GM12878 (cell line): ENCODE results near the gene FANCB. TPM values are rescaled to one million over a fixed set of nuclear protein-coding genes. Genes with fewer than 3 reads are reported as not detected.

ENCODE experiments used
- ATAC-seq: fragments of 200-7000 bp; cut with Tn5 transposase; 3 replicates; pipeline ENCODE4 v1.9.1; 2020; ENCODE audit warnings: mild to moderate bottlenecking, moderate library complexity
- BruUV-seq: library from RNA; stranded (reverse); fragments of 400-500 nt; replicated peaks from 2 replicates; lab custom pipeline; 2021; lab: Mats Ljungman, UMichigan
- CTCF ChIA-PET: fragments of 300-600 bp; sonication (Branson Sonifier 250); formaldehyde crosslinking; extraction: SDS; loops from one replicate; lab custom pipeline; 2021; ENCODE audit warnings: inconsistent platforms; lab: Yijun Ruan, JAX
- POLR2A ChIA-PET: fragments of 350-600 bp; formaldehyde crosslinking; extraction: SDS; loops from one replicate; lab custom pipeline; 2021; ENCODE audit warnings: inconsistent platforms; lab: Charles Lee
- RAD21 ChIA-PET: fragments of 300-600 bp; sonication (Branson Sonifier 250); formaldehyde crosslinking; loops from one replicate; lab custom pipeline; 2023; ENCODE audit warnings: antibody characterized with exemption; ENCODE audit not compliant: unreplicated experiment; lab: Charles Lee
- SMC1A ChIA-PET: fragments of 300-600 bp; sonication (Branson Sonifier 250); formaldehyde crosslinking; loops from one replicate; lab custom pipeline; 2023; ENCODE audit not compliant: unreplicated experiment, uncharacterized antibody; lab: Charles Lee
- DNase-seq: peaks from one replicate; pipeline ENCODE4 v3.0.0-alpha.2; 2011; ENCODE audit warnings: low read depth, low spot score
- FAIRE-seq: peaks from 3 replicates; lab custom pipeline; 2011; peaks lifted over from hg19 to GRCh38; lab: Jason Lieb, UNC
- H2AFZ ChIP-seq: 2 replicates; pipeline ENCODE4 v1.6.0; 2011; ENCODE audit warnings: low read depth, low read length, control low read depth; ENCODE audit not compliant: control insufficient read depth
- H3K27ac ChIP-seq: 2 replicates; pipeline ENCODE4 v1.5.1; 2011; ENCODE audit warnings: control low read depth; ENCODE audit not compliant: control insufficient read depth, insufficient read depth
- H3K27me3 ChIP-seq, 2 experiments: replicated peaks in 1 of 2; 2 replicates each; pipeline versions ENCODE4 v1.6.0 to v1.6.1; 2011; ENCODE audit warnings: low read length in 1 of 2; ENCODE audit not compliant: control insufficient read depth in 2 of 2, insufficient read depth in 2 of 2
- H3K36me3 ChIP-seq, 2 experiments: 2 replicates each; pipeline ENCODE4 v1.5.1; 2011; ENCODE audit warnings: low read length in 1 of 2; ENCODE audit not compliant: control insufficient read depth in 2 of 2, insufficient read depth in 2 of 2
- H3K4me1 ChIP-seq: 2 replicates; pipeline ENCODE4 v1.6.1; 2011; ENCODE audit warnings: mild to moderate bottlenecking, low read length, moderate library complexity, mixed read lengths; ENCODE audit not compliant: control insufficient read depth, insufficient read depth
- H3K4me2 ChIP-seq: 2 replicates; pipeline ENCODE4 v1.6.0; 2011; ENCODE audit warnings: control low read depth; ENCODE audit not compliant: control insufficient read depth, insufficient read depth
- H3K4me3 ChIP-seq: fragments of 200-600 bp; sonication (generic); 2 replicates; pipeline ENCODE4 v1.5.1; 2016
- H3K79me2 ChIP-seq: 2 replicates; pipeline ENCODE4 v1.6.0; 2011; ENCODE audit warnings: low read length; ENCODE audit not compliant: control insufficient read depth, insufficient read depth
- H3K9ac ChIP-seq: 2 replicates; pipeline ENCODE4 v1.8.0; 2011; ENCODE audit warnings: low read length, control low read depth, mixed read lengths; ENCODE audit not compliant: control insufficient read depth, insufficient read depth
- H3K9me3 ChIP-seq: replicated peaks from 3 replicates; pipeline ENCODE4 v1.5.1; 2011; ENCODE audit warnings: mild to moderate bottlenecking, low read length; ENCODE audit not compliant: control insufficient read depth, insufficient read depth
- H4K20me1 ChIP-seq: 2 replicates; pipeline ENCODE4 v1.6.0; 2011; ENCODE audit not compliant: control insufficient read depth, insufficient read depth
- CREM ChIP-seq: IDR thresholded peaks from 2 replicates; pipeline ENCODE4 v1.6.1; 2014; ENCODE audit warnings: antibody characterized with exemption, low read depth
- EP300 ChIP-seq, 2 experiments: fragments of 150-350 bp in 1 of 2; IDR thresholded peaks; 2 replicates each; pipeline ENCODE4 v1.6.1; 2011 to 2012; ENCODE audit warnings: low read depth in 2 of 2, low read length in 2 of 2, borderline replicate concordance in 1 of 2, improper control_type of control experiment in 1 of 2, inconsistent platforms in 1 of 2; ENCODE audit not compliant: control insufficient read depth in 1 of 2
- MEF2A ChIP-seq: IDR thresholded peaks from 2 replicates; pipeline ENCODE4 v1.6.1; 2011; ENCODE audit warnings: low read depth, mild to moderate bottlenecking, low read length, moderate library complexity; ENCODE audit not compliant: insufficient read depth
- MTA3 ChIP-seq: IDR thresholded peaks from 2 replicates; pipeline ENCODE4 v1.6.1; 2012; ENCODE audit warnings: low read length, inconsistent platforms, borderline replicate concordance
- PML ChIP-seq: IDR thresholded peaks from 2 replicates; pipeline ENCODE4 v1.6.1; 2012; ENCODE audit warnings: low read length, inconsistent platforms
- SP1 ChIP-seq: IDR thresholded peaks from one replicate; pipeline ENCODE4 v1.6.1; 2011; ENCODE audit warnings: low read depth, low read length
- whole genome bisulfite sequencing: methylation state at CpG from one replicate; pipeline ENCODE4 v1.1.6; 2016; ENCODE audit warnings: low lambda C conversion rate; ENCODE audit not compliant: insufficient replicate concordance, insufficient coverage; ENCODE audit errors: missing lambda C conversion rate; 5-methylcytosine and 5-hydroxymethylcytosine counted together
- in situ Hi-C: fragments of 300-500 bp; cut with MboI; formaldehyde crosslinking; loops from 9 replicates; pipeline ENCODE4 v1.14.3; 2018; ENCODE audit warnings: mixed read lengths
- intact Hi-C: fragments of 100-400 bp; cut with micrococcal nuclease; formaldehyde crosslinking; loops from one replicate; pipeline ENCODE4 v1.14.2; 2022; ENCODE audit not compliant: unreplicated experiment
- polyA plus RNA-seq, 11 experiments: library from polyadenylated mRNA; depleted of rRNA in 4 of 11; unstranded in 6 of 11; stranded (reverse) in 5 of 11; fragments of >200 nt; fragmentation: Nextera tagmentation in 4 of 11; fragmentation: Illumina TruSeq in 1 of 11; extraction: Ambion mirVana in 4 of 11; extraction: Trizol in 1 of 11; gene quantifications; 1 replicate in 1 of 11; 2 replicates in 10 of 11; pipeline versions ENCODE4 v1.2.1 to v1.2.3, GENCODE V29; 2011 to 2016; ENCODE audit warnings: inconsistent platforms in 2 of 11, missing spikeins in 2 of 11, low read depth in 1 of 11
- total RNA-seq, 4 experiments: library from RNA; depleted of rRNA in 3 of 4; stranded (reverse); fragments of >200 nt in 3 of 4; fragmentation: Illumina TruSeq in 1 of 4; extraction: Trizol in 1 of 4; gene quantifications; 2 replicates each; pipeline versions ENCODE4 v1.2.1 to v1.2.3, GENCODE V29; 2013 to 2021

The FANCB gene
- total and polyA plus RNA-seq, 10 of the 15 experiments (the other 5 are each of a cell fraction or from before 2014, with no cell fraction given) = 3.0 to 14.6 (median 8.4) TPM

DNA sequence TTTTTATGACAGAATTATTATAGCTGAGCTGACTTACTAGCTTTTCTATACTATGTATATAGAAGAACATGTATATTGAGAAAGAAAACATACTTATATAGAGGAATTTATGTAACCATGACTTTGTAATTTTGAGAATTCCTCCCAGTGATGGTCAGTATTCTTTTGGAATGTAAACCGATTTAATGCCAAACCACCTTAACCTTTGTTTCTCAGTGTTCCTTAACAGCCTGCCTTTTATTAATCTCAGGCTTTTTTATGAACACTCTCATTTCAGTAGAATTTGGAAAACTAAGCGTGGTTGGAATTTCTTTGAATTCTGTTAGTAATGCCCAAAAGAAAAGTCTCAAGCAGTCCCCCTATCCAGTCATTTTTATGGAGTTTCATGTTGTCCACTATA, 47.3 kb upstream of the FANCB start:
- Histone ChIP-seq H3K27me3 (no peaks in the 10 kb centered on the region), H3K4me1 (no peaks in the 10 kb centered on the region), H4K20me1 (no peaks in the 10 kb centered on the region), H3K79me2 (no peaks in the 10 kb centered on the region), H2AFZ (no peak overlapping the region), H3K9me3 (no peaks in the 10 kb centered on the region), H3K27ac (no peak overlapping the region), H3K4me2 (no peak overlapping the region), H3K9ac (no peak overlapping the region), H3K36me3 (peaks cover 0 to 3% of the 10 kb centered on the region in 2 experiments; a peak in 1 of 4 replicates), H3K4me3 (no peak overlapping the region)
- intact Hi-C loops = no loop called here
- FAIRE-seq (no peak), DNase-seq (no peak), ATAC-seq (no peak)
- in situ Hi-C loops = no loop called here
- WGBS = 89% methylated on average over 2 of the region's 2 CpGs
- no TSS peak for BruUV-seq
- POLR2A ChIA-PET = no interaction called here
- RAD21 ChIA-PET = no interaction called here
- CTCF ChIA-PET = no interaction called here
- SMC1A ChIA-PET = interaction anchor here (1.1 to 1.6 kb wide), 2 partner anchors 12 to 23 kb away, joined by 3 to 6 read pairs; no protein-coding TSS in a partner anchor
- TF ChIP-seq EP300 (IDR thresholded peaks at IDR 0.05; ENCODE audit: borderline replicate concordance in 1 of 2, control insufficient read depth in 1 of 2, low read depth in 2 of 2, low read length in 2 of 2) (no peak), MEF2A (no peak)

DNA sequence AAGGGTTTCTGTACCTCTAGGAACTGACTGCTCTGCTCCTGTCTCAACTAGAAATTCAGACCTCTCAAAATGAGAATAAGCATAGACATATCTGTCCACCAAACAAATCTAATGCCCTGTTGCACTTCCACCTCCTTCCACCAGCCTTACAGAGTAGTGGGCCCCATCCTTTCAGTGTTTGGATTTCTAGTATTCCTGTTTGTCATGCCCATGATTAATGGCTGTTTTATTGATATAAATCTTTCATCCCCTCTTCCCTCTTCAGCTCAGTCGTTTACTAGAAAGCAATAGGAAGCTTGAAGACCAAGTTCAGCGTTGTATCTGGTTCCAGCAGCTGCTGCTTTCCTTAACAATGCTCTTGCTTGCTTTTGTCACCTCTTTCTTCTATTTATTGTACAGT, 46.5 kb upstream of the FANCB start:
- no peak for ATAC-seq
- Histone ChIP-seq H3K27me3 (no peaks in the 10 kb centered on the region), H2AFZ (no peak overlapping the region), H3K4me2 (no peak overlapping the region), H3K4me1 (no peaks in the 10 kb centered on the region), H4K20me1 (no peaks in the 10 kb centered on the region), H3K4me3 (no peak overlapping the region), H3K9me3 (no peaks in the 10 kb centered on the region), H3K27ac (no peak overlapping the region), H3K9ac (no peak overlapping the region), H3K36me3 (peaks cover 0 to 3% of the 10 kb centered on the region in 2 experiments; a peak in 1 of 4 replicates), H3K79me2 (no peaks in the 10 kb centered on the region)
- SMC1A ChIA-PET = interaction anchor here (0.6 to 1.6 kb wide), 2 partner anchors 24 to 489 kb away, joined by 3 to 6 read pairs; no protein-coding TSS in a partner anchor
- no TSS peak for BruUV-seq
- CTCF ChIA-PET = no interaction called here
- POLR2A ChIA-PET = no interaction called here
- DNase-seq = no peak
- TF ChIP-seq CREM (no peak), PML (no peak), MTA3 (no peak), SP1 (no peak)
- WGBS = 4% methylated on average over 2 of the region's 2 CpGs
- RAD21 ChIA-PET = no interaction called here
- in situ Hi-C loops = no loop called here
- no peak for FAIRE-seq
- intact Hi-C loops = no loop called here
